Hepatocyte (in vitro differentiated cells): Measurements from ENCODE around the gene ATF6.

ENCODE experiments used
- CTCF ChIP-seq: fragments of 200-600 bp; sonication (generic); IDR thresholded peaks from 2 replicates; pipeline ENCODE4 v1.5.1; 2016; ENCODE audit warnings: antibody characterized with exemption, mild to moderate bottlenecking; ENCODE audit not compliant: poor library complexity
- EZH2phosphoT487 ChIP-seq: fragments of 200-600 bp; sonication (generic); IDR thresholded peaks from one replicate; pipeline ENCODE4 v1.6.1; 2018; ENCODE audit warnings: antibody characterized with exemption, mild to moderate bottlenecking, low read depth, moderate library complexity; ENCODE audit not compliant: unreplicated experiment, severe bottlenecking

GRCh38 chr1:161739865-161740566 lies 26.1 kb upstream of the ATF6 start:
- TF ChIP-seq CTCF (no peak), EZH2phosphoT487 (no peak)
